Measurements from ENCODE around the gene DENND2D.
A peak's percentile ranks its signal among the peaks of the same experiment; 100 is the strongest.

The DENND2D gene

GRCh38 chr1:111203681-111204200, 3.3 kb upstream of the DENND2D start:
- DNase-seq (ENCODE audit: low read depth in 3 of 3): peak in 2 of 3 experiments; percentile 65 to 74

GRCh38 chr1:111202707-111203623, 2.5 kb upstream of the DENND2D start:
- DNase-seq (ENCODE audit: low read depth in 3 of 3): no peak

DNA sequence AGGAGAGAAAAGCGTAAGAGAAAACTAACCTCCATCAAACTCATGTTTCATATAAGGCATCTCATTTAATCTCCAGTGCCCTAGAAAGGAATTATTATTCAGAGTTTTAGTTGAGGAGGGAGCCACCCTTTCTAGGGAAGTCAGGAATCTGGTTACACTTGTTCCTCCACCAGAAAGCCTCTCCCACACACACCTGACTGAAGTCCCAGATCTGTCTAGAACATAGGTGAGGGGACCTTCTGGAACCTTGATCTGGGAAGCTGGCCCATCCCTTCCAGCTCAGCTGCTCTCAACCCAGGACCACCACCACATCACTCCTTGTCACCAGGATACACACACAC, 1.9 kb upstream of the DENND2D start:
- DNase-seq (ENCODE audit: low read depth in 3 of 3): no peak

DNA sequence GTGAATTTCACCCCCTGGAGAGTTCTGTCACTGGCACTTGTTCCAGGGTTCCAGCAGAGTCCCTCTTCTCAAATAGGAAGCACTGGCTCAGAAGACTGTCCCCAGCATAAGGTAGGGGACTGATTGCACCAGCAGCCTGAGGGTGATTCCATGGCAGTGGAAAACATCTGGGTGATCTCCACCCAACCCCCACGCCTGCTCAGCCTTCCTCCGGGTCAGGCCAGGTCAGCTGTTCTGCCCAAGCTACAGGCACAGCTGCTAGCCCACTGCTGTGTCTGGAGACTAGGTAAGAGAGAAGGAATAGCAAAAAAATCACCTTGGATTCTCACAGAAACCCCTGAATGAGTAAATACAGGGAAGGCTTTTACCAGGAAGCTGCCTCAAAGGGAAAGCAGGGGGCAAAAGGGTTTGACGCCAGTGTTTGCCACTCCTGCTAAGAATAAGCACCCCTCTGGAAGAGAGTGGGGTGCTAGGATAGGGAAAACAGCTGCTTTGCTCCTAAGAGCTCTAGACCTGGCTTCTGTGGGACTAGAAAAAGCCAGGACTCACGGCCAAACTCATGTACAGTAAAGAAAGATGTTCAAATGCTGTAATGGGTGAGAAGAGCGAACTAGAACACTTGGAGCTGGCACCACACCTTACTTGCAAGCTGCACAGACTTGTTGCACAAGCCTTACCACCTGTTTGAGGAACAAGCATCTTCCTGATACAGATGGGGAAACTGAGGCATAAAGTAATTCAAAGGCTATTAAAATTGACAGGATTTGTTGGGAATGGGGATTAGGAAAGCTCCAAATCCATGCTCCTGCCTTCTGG, 1.0 kb upstream of the DENND2D start:
- no peak for DNase-seq (ENCODE audit: low read depth in 3 of 3)

DNA sequence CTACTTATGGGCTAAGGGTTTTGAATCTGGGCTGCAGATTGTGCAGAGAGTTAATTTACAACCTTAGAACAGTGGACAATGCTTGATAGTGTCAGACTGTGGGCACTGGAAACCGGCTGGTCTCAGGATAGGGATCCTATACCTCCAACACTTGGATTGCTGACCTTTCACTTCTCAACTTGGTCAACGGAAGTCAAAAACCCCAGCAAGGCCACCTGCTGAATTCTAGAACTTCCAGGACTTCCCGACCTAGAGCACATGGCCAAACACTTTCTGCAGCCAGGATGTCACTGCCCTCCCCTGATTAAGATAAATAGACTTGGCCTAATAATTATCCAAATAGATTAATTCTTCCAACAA, 336 bp upstream of the DENND2D start:
- DNase-seq (ENCODE audit: low read depth in 3 of 3): no peak

- DNase-seq (ENCODE audit: low read depth in 3 of 3): no peak
Measured at GRCh38 chr1:111199329-111199728, 1.1 kb downstream of the DENND2D start.

DNA sequence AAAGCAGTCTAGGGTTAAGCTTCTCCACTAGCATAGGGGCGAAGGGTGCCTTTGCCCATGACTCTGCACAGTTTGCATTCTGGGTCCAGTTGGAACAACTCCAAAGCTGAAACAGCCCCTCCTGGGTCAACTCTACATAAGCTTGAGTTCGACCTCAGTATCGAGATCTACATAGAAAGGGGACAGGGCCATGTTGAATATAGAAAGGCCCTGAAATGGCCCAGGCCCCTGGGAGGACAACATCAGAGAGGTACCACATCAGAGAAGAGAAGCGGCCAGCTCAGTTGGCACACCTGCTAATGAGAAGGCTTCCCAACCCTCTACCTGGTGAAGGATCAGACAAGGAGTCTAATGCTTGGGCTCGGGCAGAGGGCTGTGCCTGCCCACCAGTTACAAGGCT, 1.6 kb downstream of the DENND2D start:
- DNase-seq (ENCODE audit: low read depth in 3 of 3): no peak

- DNase-seq (ENCODE audit: low read depth in 3 of 3): peak in 2 of 3 experiments; percentile 52 to 61
Measured at GRCh38 chr1:111197598-111198284, 2.7 kb downstream of the DENND2D start.

- DNase-seq (ENCODE audit: low read depth in 3 of 3): no peak
Measured at GRCh38 chr1:111196213-111196612, 4.2 kb downstream of the DENND2D start.

- no peak for DNase-seq (ENCODE audit: low read depth in 3 of 3)
Measured at GRCh38 chr1:111195002-111195684, 5.3 kb downstream of the DENND2D start.

GRCh38 chr1:111193712-111194480, 6.5 kb downstream of the DENND2D start:
- DNase-seq (ENCODE audit: low read depth in 3 of 3): no peak

DNA sequence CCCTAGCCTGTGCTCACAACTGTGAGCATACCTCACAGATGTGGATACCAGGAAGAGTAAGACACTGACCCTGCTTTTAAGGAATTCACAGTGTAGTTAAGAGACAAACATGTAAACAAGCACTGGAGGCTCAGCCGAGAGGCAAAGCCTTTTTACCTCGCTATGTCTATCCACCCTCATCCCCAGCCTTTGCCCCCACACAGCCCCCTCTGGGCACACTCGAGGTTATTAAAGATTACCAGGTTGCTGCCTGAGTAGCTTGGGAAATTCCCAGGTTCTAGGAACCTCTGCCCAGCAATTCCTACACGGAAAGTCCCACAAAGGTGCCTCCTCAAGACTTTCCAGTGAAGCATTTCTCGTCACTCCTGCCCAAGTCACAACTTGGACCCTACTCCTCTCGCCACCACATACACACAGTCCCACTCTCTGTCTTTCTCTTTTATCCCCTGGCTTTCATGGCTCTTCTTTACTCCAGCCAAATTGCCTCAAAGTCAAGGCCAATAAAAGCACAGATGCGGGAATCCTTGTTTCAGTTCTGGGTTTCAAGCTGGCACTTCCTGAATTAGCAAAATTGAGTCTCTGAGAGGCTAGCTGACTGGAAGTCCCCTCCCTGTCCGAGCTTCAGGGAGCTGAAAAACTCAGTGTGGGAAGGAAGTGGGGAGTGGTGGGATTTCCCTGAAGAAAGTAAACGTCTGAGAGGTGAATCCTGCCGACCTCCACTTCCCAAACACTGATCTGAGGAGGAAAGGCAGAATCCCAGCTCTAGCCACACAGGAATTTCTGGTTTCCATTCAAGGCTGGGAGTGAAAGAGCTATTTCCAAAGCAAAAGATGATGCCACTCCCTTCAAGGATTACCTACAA, 7.6 kb downstream of the DENND2D start:
- no peak for DNase-seq (ENCODE audit: low read depth in 3 of 3)

- no peak for DNase-seq (ENCODE audit: low read depth in 3 of 3)
Measured at GRCh38 chr1:111192074-111192473, 8.4 kb downstream of the DENND2D start.

GRCh38 chr1:111191496-111191895, 8.9 kb downstream of the DENND2D start:
- DNase-seq (ENCODE audit: low read depth in 3 of 3): no peak

- no peak for DNase-seq (ENCODE audit: low read depth in 3 of 3)
Measured at GRCh38 chr1:111190931-111191451, 9.5 kb downstream of the DENND2D start.

DNA sequence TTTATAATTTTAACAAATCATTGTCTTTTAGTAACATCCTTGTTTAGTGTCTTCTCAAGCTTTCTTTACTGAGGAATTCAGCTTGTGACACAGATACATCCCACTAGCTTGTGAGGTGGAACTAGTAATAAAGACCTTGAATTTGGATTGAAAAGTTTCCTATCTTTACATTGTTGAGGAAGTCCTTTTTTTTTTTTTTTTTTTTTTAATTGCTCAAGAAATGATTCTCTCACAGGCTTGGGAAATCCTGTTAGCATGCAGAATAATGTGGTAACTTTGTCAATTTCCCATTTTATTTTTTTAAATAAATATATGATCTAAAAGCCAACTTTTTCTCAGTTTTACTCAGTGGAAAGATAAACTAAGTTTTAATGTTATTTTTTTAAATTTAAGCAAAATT, 15.8 kb downstream of the DENND2D start:
- DNase-seq (ENCODE audit: low read depth in 3 of 3): no peak

DNA sequence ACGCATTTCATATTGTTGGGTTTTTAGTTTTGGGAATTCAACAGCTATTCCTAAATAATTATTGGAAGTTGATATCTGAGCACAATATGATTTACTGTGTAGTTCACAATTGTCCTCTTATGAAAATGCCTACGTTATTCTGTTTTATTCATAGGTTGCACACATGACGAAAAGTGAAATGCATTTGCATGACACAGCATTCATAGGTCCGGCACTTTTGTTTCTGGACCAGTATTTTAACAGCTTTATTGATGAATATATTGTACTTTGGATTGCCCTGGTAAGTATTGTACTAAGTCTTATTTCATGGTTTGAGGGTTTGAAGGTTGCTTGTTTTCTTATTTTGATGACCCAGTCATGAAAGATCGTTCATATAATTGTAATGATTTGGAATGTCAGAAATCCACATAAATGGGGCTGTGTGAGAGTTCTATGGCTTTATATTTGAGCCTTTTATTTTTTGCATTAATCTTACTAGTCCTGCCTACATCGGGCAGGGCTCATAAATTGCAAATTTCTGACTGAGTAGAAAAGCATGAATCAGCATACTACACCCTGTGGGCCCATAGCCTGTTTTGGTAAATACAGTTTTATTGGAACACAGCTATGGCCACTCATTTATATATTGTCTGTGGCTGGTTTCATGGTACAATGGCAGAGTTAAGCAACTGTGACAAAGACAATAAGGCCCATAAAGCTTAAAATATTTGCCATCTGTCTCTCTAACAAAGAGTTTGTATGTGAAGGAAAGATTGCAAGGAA, 17.0 kb downstream of the DENND2D start:
- no peak for DNase-seq (ENCODE audit: low read depth in 3 of 3)

DNA sequence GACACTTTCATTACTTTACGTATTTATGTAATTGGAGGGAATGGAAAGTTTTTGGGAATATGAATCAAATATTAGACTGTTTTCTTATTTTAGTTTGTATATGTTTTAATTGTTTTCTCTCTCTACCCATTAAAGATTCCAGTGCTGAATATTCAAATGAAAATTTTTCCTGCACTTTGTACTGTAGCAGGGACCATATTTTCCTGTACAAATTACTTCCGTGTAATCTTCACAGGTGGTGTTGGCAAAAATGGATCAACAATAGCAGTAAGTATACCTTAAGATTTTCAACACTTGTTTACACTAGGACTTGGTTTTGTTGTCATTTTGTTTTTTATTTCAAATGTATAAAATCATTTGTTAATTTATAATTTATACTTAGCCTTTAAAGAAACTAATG, 18.4 kb downstream of the DENND2D start:
- DNase-seq (ENCODE audit: low read depth in 3 of 3): no peak
